Measurements from ENCODE around the gene TUBA4A.
"Not testable (repeated sequence)": the region's sequence is repeated elsewhere in the genome, so short reads cannot be mapped to it uniquely, and the experiment has no call there.

Gene TUBA4A

DNA sequence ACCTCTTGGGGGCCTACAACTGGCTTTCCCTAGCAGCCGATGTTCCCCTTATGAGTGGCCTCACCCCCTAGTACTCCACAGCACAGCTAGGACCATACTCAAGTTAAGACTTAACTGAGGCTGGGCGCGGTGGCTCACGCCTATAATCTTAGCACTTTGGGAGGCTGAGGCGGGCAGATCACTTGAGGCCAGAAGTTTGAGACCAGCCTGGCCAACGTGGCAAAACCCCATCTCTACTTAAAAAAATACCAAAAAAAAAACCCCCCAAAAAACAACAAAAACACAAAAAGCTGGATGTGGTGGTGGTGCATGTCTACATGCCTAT is 33.4 kb upstream of the TUBA4A start:
- not testable (repeated sequence) for DNase-seq (ENCODE audit: low read depth in 2 of 3, low spot score in 2 of 3)

GRCh38 chr2:219286436-219287115 is 32.9 kb upstream of the TUBA4A start:
- DNase-seq (ENCODE audit: low read depth in 2 of 3, low spot score in 2 of 3) = no peak

- no peak for DNase-seq (ENCODE audit: low read depth in 2 of 3, low spot score in 2 of 3)
Measured at GRCh38 chr2:219285894-219286425, 32.2 kb upstream of the TUBA4A start.

DNA sequence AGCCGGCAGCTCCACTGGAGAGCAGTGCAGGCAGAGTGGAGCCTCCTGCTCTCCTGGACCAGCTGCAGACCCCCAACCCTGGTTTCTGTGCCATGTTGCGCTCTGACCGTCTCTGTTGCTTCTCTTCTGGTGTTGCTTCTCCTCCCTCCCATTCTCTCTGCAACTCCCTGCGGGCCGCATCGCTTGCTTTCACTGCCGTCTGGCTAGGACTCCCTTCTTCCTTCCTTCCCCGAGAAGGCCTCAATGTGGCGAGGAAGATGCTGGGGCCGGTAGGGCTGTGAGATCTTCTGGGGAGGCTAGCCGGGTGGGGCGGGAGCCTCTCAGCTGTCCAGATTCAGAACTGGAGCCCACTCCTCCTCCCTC is 31.6 kb upstream of the TUBA4A start:
- no peak for DNase-seq (ENCODE audit: low read depth in 2 of 3, low spot score in 2 of 3)

DNA sequence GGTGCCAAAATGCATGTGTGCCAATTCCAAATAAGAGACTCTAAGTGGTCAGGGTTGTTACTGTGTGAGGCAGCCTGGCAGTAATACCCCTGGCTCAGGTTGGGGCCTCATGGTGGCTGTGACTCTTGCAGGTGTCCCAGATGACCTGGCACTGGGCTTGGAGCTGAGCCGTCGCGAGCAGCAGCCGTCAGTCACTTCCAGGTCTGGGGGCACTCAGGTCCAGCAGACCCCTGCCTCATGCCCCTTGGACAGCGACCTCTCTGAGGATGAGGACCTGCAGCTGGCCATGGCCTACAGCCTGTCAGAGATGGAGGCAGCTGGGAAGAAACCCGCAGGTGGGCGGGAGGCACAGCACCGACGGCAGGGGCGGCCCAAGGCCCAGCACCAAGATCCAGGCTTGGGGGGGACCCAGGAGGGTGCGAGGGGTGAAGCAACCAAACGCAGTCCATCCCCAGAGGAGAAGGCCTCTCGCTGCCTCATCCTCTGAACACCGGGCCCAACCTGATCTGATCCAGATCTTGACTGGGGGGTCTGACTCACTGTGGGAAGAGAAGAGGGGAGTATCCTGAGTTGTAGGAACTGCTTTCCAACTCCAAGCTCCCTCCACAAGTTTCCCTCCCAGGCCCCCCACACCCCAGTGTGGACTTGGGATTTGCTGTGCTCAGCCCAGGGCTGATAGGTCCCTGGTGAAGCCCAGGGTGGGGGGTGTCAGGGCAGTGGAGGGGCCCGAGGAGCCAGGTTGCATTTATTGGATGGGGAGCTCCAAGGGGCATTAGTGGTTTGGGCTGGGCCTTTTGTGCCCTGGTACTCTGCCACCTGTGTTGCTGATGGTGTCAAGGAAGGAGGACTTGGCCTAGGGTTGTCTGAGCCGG is 31.0 kb upstream of the TUBA4A start:
- DNase-seq (ENCODE audit: low read depth in 2 of 3, low spot score in 2 of 3) = no peak

- no peak for DNase-seq (ENCODE audit: low read depth in 2 of 3, low spot score in 2 of 3)
Measured at GRCh38 chr2:219282943-219283581, 29.3 kb upstream of the TUBA4A start.

- no peak for DNase-seq (ENCODE audit: low read depth in 2 of 3, low spot score in 2 of 3)
Measured at GRCh38 chr2:219282375-219282774, 28.7 kb upstream of the TUBA4A start.

GRCh38 chr2:219281588-219281987 is 27.9 kb upstream of the TUBA4A start:
- no peak for DNase-seq (ENCODE audit: low read depth in 2 of 3, low spot score in 2 of 3)

GRCh38 chr2:219280651-219281050 is 26.9 kb upstream of the TUBA4A start:
- no peak for DNase-seq (ENCODE audit: low read depth in 2 of 3, low spot score in 2 of 3)

- DNase-seq (ENCODE audit: low read depth in 2 of 3, low spot score in 2 of 3) = no peak
Measured at GRCh38 chr2:219279916-219280516, 26.3 kb upstream of the TUBA4A start.

DNA sequence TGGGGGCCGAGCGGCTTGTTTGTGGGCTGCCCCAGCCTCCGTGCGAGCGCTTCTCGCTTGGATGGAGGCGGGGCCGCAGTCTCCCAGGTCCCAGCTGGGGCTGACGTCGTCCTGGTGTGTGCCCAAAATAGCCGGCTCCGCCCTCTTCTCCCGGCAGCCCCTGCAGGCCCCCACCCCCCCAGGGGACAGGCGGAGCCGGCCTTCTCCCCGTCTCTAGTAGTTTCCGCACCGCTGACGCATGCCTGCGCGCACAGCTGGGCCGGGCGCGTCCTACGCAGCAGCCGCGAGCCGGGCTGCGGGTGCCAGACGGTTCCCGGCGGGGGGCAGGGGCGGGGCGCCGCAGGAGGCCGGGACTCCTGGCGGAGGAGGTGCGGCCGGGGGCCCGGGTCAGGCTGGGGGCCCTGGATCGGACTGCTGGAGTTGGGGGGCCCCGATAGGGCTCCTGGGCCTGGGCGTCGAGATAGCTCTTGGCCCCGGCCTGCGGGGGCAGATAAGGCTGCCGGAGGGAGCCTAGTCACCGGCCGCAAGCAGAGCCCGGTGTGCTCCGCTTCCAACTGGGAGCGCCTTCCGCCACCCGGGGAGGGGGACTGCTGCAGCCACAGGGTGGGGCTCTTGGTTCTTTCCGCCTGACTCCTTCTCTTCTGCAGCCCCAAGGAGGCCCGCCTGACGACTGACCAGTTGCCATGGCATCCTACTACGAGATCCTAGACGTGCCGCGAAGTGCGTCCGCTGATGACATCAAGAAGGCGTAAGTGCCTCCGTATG is 25.6 kb upstream of the TUBA4A start, which contains the start of gene DNAJB2:
DNAJB2 (plus strand) TSS at position 216 of the 765 bp plus-strand sequence; CDS start at position 684, 468 bp downstream.
- DNase-seq (ENCODE audit: low read depth in 2 of 3, low spot score in 2 of 3) = peak; percentile 92 to 99 (median 94)

- no peak for DNase-seq (ENCODE audit: low read depth in 2 of 3, low spot score in 2 of 3)
Measured at GRCh38 chr2:219278655-219279150, 25.0 kb upstream of the TUBA4A start.

DNA sequence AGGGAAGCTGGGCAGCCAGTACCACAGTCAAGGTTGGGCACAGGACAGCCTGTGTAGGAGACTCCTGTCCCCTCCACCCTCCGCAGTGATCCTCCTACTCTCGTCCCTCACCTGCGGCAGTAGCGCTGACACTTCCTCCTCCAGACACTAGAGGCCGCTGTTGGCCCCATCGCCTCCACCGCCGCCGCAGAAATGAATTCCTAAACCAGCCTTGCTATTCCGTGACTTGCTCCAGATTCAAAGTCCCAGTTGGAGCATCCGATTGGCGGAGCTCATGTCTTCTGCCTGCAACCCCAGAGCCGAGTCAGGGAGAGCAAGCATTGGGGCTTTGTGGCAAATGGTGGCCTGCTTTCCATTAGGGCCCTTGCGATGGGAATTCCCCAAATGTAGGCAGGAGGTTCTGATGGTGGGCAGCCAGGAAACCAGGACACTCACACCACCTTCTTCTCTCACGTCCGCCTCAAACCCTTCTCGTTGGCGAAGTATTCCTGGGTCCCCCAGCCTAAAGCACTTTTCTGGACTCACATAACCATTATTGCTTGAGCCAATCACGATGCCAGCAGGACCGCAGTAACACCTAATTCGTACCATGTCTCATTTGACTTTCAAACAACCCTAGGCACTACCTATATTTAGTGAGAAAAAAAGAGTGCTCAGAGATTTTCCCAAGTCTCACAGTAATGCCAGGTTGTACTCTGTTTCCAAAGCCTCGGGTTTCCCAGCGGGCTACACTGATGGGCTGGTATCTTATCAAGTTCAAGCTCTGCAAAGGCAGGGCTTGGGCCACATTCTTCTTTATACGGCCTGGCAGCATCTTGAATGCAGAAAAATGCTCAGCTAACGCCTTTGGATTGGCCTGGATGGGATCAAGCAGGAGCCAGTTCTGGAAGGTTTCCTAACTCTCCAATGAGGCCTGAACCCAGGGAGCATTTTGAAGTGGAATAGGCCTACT is 24.3 kb upstream of the TUBA4A start:
- DNase-seq (ENCODE audit: low read depth in 2 of 3, low spot score in 2 of 3) = peak in 2 of 3 experiments; percentile 58 to 62

DNA sequence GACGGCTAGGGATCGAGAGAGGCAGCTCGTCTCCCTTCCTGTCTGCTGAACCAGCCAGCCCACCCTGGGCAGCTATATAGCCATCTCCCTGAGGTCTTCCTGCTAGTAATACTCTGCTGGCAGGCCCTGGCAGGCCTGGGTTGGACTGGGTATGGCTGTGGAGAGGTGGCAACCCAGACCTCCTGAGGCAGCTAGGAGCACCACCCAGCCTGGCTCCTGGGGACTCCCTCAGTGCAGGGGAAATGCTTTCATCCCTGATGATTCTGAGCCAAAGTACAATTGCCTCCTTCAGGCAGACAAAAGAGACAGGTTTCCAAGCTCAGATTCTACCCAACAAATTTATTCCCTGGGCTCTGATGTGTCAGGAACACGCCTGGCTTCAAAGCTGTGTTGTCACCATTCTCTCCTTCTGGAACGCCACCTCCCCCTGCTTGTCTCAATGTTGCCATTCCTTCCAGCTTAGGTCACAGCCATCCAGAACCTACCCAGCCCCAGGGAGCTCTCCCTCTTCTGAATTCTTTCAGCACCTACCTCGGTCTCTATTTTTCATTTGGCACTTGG is 20.7 kb upstream of the TUBA4A start:
- no peak for DNase-seq (ENCODE audit: low read depth in 2 of 3, low spot score in 2 of 3)

DNA sequence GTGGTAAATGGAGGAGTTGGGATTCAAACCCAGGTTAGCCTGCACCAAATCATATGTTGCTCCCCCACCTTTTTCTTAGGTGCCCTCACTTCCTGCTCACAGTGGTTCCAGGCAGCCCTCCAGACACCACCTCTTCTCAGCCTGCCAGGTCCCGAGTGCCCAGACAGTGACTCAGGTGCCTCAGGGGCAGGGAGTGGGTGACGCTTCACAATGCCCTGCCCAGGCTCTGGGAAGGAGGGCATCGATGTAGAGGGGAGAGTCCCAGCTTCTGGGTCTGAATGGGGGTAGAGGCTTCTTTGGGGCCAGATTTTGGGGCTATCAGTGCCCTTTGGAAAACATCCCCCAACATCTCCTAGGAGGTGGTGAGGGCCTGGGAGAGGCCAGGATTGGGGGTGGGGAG is 20.2 kb upstream of the TUBA4A start:
- no peak for DNase-seq (ENCODE audit: low read depth in 2 of 3, low spot score in 2 of 3)

GRCh38 chr2:219272995-219273394 is 19.3 kb upstream of the TUBA4A start:
- DNase-seq (ENCODE audit: low read depth in 2 of 3, low spot score in 2 of 3) = no peak

- DNase-seq (ENCODE audit: low read depth in 2 of 3, low spot score in 2 of 3) = no peak
Measured at GRCh38 chr2:219272356-219272755, 18.6 kb upstream of the TUBA4A start.

DNA sequence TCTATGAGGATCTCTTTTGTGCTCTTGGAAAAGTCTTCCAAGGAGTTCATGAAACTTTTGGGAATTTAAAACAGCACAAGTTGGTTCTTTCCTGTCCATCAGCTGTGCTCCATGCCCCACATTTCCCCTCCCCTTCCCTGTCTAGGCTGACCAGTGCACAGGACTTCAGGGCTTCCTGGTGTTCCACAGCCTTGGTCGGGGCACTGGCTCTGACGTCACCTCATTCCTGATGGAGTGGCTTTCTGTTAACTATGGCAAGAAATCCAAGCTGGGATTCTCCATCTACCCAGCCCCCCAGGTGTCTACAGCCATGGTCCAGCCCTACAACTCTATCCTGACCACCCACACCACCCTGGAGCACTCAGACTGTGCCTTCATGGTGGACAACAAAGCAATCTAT is 17.3 kb upstream of the TUBA4A start:
- no peak for DNase-seq (ENCODE audit: low read depth in 2 of 3, low spot score in 2 of 3)

- DNase-seq (ENCODE audit: low read depth in 2 of 3, low spot score in 2 of 3) = no peak
Measured at GRCh38 chr2:219270055-219270372, 16.3 kb upstream of the TUBA4A start.
